HG02840 (cell line): Measurements from ENCODE around the gene XYLT1.

Source experiments
- ATAC-seq: cut with Tn5 transposase; IDR thresholded peaks from one replicate; pipeline ENCODE4 v1.9.1; 2021; ENCODE audit warnings: mild to moderate bottlenecking, moderate library complexity, moderate number of reproducible peaks; ENCODE audit not compliant: unreplicated experiment, low FRiP score

Gene XYLT1

GRCh38 chr16:17380613-17381012 is 90.1 kb downstream of the XYLT1 start:
- no peak for ATAC-seq

- ATAC-seq, result no peak
Observed at GRCh38 chr16:17379121-17379571, 91.6 kb downstream of the XYLT1 start.

- ATAC-seq, result no peak
Observed at GRCh38 chr16:17377360-17378324, 93.1 kb downstream of the XYLT1 start.

GRCh38 chr16:17375461-17376304 is 95.1 kb downstream of the XYLT1 start:
- no peak for ATAC-seq

- no peak for ATAC-seq
Observed at GRCh38 chr16:17374668-17375255, 96.0 kb downstream of the XYLT1 start.

GRCh38 chr16:17373533-17373932 is 97.2 kb downstream of the XYLT1 start:
- ATAC-seq, result no peak

GRCh38 chr16:17372386-17372785 is 98.4 kb downstream of the XYLT1 start:
- no peak for ATAC-seq

- ATAC-seq, result no peak
Observed at GRCh38 chr16:17371299-17371698, 99.5 kb downstream of the XYLT1 start.

- ATAC-seq, result no peak
Observed at GRCh38 chr16:17370731-17371285, 100.0 kb downstream of the XYLT1 start.

- ATAC-seq, result no peak
Observed at GRCh38 chr16:17370223-17370707, 100.5 kb downstream of the XYLT1 start.

GRCh38 chr16:17369421-17370222 is 101.1 kb downstream of the XYLT1 start:
- ATAC-seq, result no peak

GRCh38 chr16:17368951-17369350 is 101.8 kb downstream of the XYLT1 start:
- no peak for ATAC-seq

GRCh38 chr16:17368446-17368845 is 102.3 kb downstream of the XYLT1 start:
- ATAC-seq, result no peak

GRCh38 chr16:17367923-17368322 is 102.8 kb downstream of the XYLT1 start:
- ATAC-seq, result no peak

- ATAC-seq, result no peak
Observed at GRCh38 chr16:17367036-17367435, 103.7 kb downstream of the XYLT1 start.

- no peak for ATAC-seq
Observed at GRCh38 chr16:17366299-17366961, 104.3 kb downstream of the XYLT1 start.

- ATAC-seq, result no peak
Observed at GRCh38 chr16:17365591-17366298, 105.0 kb downstream of the XYLT1 start.

- ATAC-seq, result no peak
Observed at GRCh38 chr16:17365211-17365541, 105.6 kb downstream of the XYLT1 start.
